ENCODE data around the gene ZBTB34. TPM values are rescaled to one million over a fixed set of nuclear protein-coding genes. Genes with fewer than 3 reads are reported as not detected.

Gene ZBTB34
- total RNA-seq, 1 donor from 2014 or later, result 20.2 TPM

DNA sequence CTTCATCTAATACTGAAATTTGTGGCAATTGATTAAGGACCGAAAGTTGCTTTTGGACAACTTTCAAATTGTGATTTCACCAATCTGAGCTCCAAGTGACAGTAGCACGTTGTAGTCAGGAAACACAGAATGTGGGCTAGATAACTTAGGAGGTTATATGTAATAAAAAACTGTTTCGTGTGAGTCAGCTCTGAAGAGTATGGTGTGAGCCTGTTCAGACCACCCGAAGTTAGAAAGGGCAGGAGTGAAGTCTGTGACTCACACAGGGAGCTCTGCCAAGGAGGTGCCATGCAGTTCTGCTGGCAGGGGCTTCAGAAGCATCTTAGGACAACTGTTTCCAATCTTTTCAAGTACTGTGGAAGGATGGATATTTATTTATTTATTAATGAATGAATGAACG, 16.4 kb upstream of the ZBTB34 start:
- Mint-ChIP-seq H3K4me1 (ENCODE audit: unreplicated experiment) (peaks cover 11% of the 10 kb centered on the region), H3K4me3 (no peak overlapping the region), H3K36me3 (peaks cover under 1% of the 10 kb centered on the region), H3K27ac (no peak overlapping the region), H3K27me3 (no peaks in the 10 kb centered on the region), H3K9me3 (no peaks in the 10 kb centered on the region)
- DNase-seq (ENCODE audit: extremely low spot score, unreplicated experiment), result no peak
- TF ChIP-seq, protein P1, sequence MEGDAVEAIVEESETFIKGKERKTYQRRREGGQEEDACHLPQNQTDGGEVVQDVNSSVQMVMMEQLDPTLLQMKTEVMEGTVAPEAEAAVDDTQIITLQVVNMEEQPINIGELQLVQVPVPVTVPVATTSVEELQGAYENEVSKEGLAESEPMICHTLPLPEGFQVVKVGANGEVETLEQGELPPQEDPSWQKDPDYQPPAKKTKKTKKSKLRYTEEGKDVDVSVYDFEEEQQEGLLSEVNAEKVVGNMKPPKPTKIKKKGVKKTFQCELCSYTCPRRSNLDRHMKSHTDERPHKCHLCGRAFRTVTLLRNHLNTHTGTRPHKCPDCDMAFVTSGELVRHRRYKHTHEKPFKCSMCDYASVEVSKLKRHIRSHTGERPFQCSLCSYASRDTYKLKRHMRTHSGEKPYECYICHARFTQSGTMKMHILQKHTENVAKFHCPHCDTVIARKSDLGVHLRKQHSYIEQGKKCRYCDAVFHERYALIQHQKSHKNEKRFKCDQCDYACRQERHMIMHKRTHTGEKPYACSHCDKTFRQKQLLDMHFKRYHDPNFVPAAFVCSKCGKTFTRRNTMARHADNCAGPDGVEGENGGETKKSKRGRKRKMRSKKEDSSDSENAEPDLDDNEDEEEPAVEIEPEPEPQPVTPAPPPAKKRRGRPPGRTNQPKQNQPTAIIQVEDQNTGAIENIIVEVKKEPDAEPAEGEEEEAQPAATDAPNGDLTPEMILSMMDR (conservative IDR thresholded peaks at IDR 0.05), result no peak

DNA sequence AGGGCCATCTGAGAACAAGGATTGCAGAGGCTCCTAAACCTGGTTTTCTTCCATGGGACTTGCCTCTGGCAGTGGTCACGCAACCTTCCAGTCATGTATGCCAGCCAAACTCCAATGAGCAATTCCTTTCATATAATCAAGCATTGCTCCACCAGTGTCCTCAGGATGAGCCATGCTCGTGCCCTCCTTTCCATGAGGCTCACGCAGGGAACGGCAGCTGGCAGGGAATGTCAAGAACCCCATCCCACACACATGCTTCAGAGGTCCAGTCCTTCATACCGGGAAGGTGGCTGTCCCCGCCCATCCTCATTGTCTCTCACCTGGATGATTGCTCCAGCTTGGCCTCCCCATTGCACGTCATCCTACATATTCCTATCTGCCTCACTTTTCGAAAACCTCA, 13.4 kb upstream of the ZBTB34 start:
- no peak for DNase-seq (ENCODE audit: extremely low spot score, unreplicated experiment)
- peaks cover 6% of the 10 kb centered on the region for H3K4me1 Mint-ChIP-seq (ENCODE audit: unreplicated experiment)
- peaks cover 6% of the 10 kb centered on the region for H3K27me3 Mint-ChIP-seq
- no peak overlapping the region for H3K4me3 Mint-ChIP-seq
- TF ChIP-seq, protein P1 (conservative IDR thresholded peaks at IDR 0.05), result no peak
- no peaks in the 10 kb centered on the region for H3K9me3 Mint-ChIP-seq
- H3K36me3 Mint-ChIP-seq, result no peaks in the 10 kb centered on the region
- H3K27ac Mint-ChIP-seq, result no peak overlapping the region

GRCh38 chr9:126849591-126850225, 10.7 kb upstream of the ZBTB34 start:
- H3K27ac Mint-ChIP-seq, result no peak overlapping the region
- H3K4me3 Mint-ChIP-seq, result no peak overlapping the region
- H3K4me1 Mint-ChIP-seq (ENCODE audit: unreplicated experiment), result no peaks in the 10 kb centered on the region
- H3K9me3 Mint-ChIP-seq, result no peaks in the 10 kb centered on the region
- peaks cover 17% of the 10 kb centered on the region for H3K27me3 Mint-ChIP-seq
- TF ChIP-seq, protein P1 (conservative IDR thresholded peaks at IDR 0.05), result no peak
- H3K36me3 Mint-ChIP-seq, result no peaks in the 10 kb centered on the region
- no peak for DNase-seq (ENCODE audit: extremely low spot score, unreplicated experiment)

- no peaks in the 10 kb centered on the region for H3K36me3 Mint-ChIP-seq
- TF ChIP-seq, protein P1 (conservative IDR thresholded peaks at IDR 0.05), result no peak
These were observed 9.1 kb upstream of the ZBTB34 start for GRCh38 chr9:126851286-126851880.

GRCh38 chr9:126852086-126852688, 8.3 kb upstream of the ZBTB34 start:
- H3K27me3 Mint-ChIP-seq, result peaks cover 34% of the 10 kb centered on the region
- TF ChIP-seq, protein P1 (conservative IDR thresholded peaks at IDR 0.05), result no peak
- no peaks in the 10 kb centered on the region for H3K36me3 Mint-ChIP-seq
- no peak overlapping the region for H3K4me3 Mint-ChIP-seq
- no peak for DNase-seq (ENCODE audit: extremely low spot score, unreplicated experiment)
- no peaks in the 10 kb centered on the region for H3K4me1 Mint-ChIP-seq (ENCODE audit: unreplicated experiment)
- no peak overlapping the region for H3K27ac Mint-ChIP-seq
- H3K9me3 Mint-ChIP-seq, result no peaks in the 10 kb centered on the region

More at GRCh38 chr9:126851286-126851880, 9.1 kb upstream of the ZBTB34 start:
- DNase-seq (ENCODE audit: extremely low spot score, unreplicated experiment), result no peak
- Mint-ChIP-seq H3K4me1 (ENCODE audit: unreplicated experiment) (no peaks in the 10 kb centered on the region), H3K9me3 (no peaks in the 10 kb centered on the region), H3K27me3 (peaks cover 28% of the 10 kb centered on the region), H3K27ac (no peak overlapping the region), H3K4me3 (no peak overlapping the region)
